Kidney (tissue), 14 donors: ENCODE measurements around the gene IL17RE. TPM values are rescaled to one million over a fixed set of nuclear protein-coding genes. Genes with fewer than 3 reads are reported as not detected.
A peak's percentile ranks its signal among the peaks of the same experiment; 100 is the strongest.

Source experiments
- DNase-seq, 5 donors: peaks; one replicate each; pipeline ENCODE4 v3.0.0-alpha.2; 2013 to 2020
- FAIRE-seq: peaks from 2 replicates; lab custom pipeline; 2012; peaks lifted over from hg19 to GRCh38; lab: Jason Lieb, UNC
- H3K27ac ChIP-seq, 2 donors: one replicate each; pipeline ENCODE4 v1.7.0; 2013; ENCODE audit warnings: low read depth in 2 of 2, low read length in 2 of 2, inconsistent platforms in 1 of 2
- H3K27me3 ChIP-seq: one replicate; pipeline ENCODE4 v1.7.1; 2013; ENCODE audit warnings: low read length, inconsistent platforms; ENCODE audit not compliant: control insufficient read depth, insufficient read depth
- H3K36me3 ChIP-seq, 3 donors: one replicate each; pipeline versions ENCODE4 v1.7.0 to v1.7.1; 2013; ENCODE audit warnings: low read length in 3 of 3, control low read depth in 1 of 3, inconsistent platforms in 1 of 3; ENCODE audit not compliant: insufficient read depth in 3 of 3, control insufficient read depth in 2 of 3
- H3K4me1 ChIP-seq, 3 donors: one replicate each; pipeline versions ENCODE4 v1.7.0 to v1.7.1; 2013; ENCODE audit warnings: low read length in 3 of 3, inconsistent platforms in 1 of 3, low read depth in 1 of 3; ENCODE audit not compliant: control insufficient read depth in 2 of 3, insufficient read depth in 2 of 3
- H3K4me3 ChIP-seq, 3 donors: one replicate each; pipeline versions ENCODE4 v1.7.0 to v1.8.1; 2013; ENCODE audit warnings: low read length in 3 of 3, control low read depth in 1 of 3, inconsistent platforms in 1 of 3
- H3K9ac ChIP-seq, 3 donors: one replicate each; pipeline versions ENCODE4 v1.7.0 to v1.7.1; 2013; ENCODE audit warnings: low read length in 3 of 3, control low read depth in 1 of 3, inconsistent platforms in 1 of 3
- H3K9me3 ChIP-seq, 3 donors: one replicate each; pipeline versions ENCODE4 v1.7.0 to v1.7.1; 2013; ENCODE audit warnings: low read length in 3 of 3, control low read depth in 1 of 3, inconsistent platforms in 1 of 3; ENCODE audit not compliant: control insufficient read depth in 2 of 3, insufficient read depth in 1 of 3
- CTCF ChIP-seq: IDR thresholded peaks from 3 replicates; pipeline ENCODE4 v1.5.1; 2012; ENCODE audit warnings: mild to moderate bottlenecking, moderate library complexity, borderline replicate concordance; ENCODE audit not compliant: insufficient read depth; ENCODE audit errors: extremely low read depth
- intact Hi-C: fragments of 100-400 bp; cut with DNase I; formaldehyde crosslinking; loops from one replicate; pipeline ENCODE4 v1.11.1; 2022
- polyA plus RNA-seq: library from polyadenylated mRNA; stranded (reverse); fragments of 350-450 nt; fragmentation: Illumina TruSeq; extraction: RNeasy Lipid Tissue Mini Kit (QIAGEN cat#74804); gene quantifications from one replicate; pipeline ENCODE4 v1.2.3, GENCODE V29; 2014; ENCODE audit warnings: low read depth, low replicate concordance; ENCODE audit not compliant: insufficient read depth
- total RNA-seq: library from RNA; stranded (reverse); fragmentation: NEBNext Ultra II Directional; extraction: Animal tissue kit (Norgen Biotek cat#: 25700); gene quantifications from one replicate; pipeline ENCODE4 v1.2.1, GENCODE V29; 2021
- donor health status: control.
- donor health status: control.
- donor health status: control.
- donor health status: control.
- donor health status: control.
- donor health status: DM: yes; HTN: yes; CAD: no.
- donor health status: Normal renal cell carcinoma (clear cell type).

IL17RE gene
- total and polyA plus RNA-seq, 2 donors from 2014 or later: 7.5 to 8.5 TPM

- FAIRE-seq (no peak), DNase-seq (peak; percentile 70 to 93 (median 83))
- H3K9me3 ChIP-seq: no peaks in the 10 kb centered on the region
- peak overlapping the region in 2 of 3 donors; percentile 30 to 66 for H3K9ac ChIP-seq
- peaks cover 0 to 30% (median 0%) of the 10 kb centered on the region in 3 donors for H3K4me1 ChIP-seq
- TF ChIP-seq CTCF: peak; percentile 29
- no peaks in the 10 kb centered on the region for H3K36me3 ChIP-seq
- H3K27me3 ChIP-seq: no peaks in the 10 kb centered on the region
- intact Hi-C loops: no loop called here
- H3K27ac ChIP-seq: peak overlapping the region; percentile 72 to 77
- peak overlapping the region; percentile 56 to 76 (median 65) for H3K4me3 ChIP-seq
These were observed 12.8 kb downstream of the IL17RE start for GRCh38 chr3:9915254-9916141.

GRCh38 chr3:9916346-9916733 lies 13.7 kb downstream of the IL17RE start:
- Histone ChIP-seq H3K27me3 (no peaks in the 10 kb centered on the region), H3K4me3 (peak overlapping the region; percentile 12 to 76 (median 62)), H3K9ac (peak overlapping the region in 2 of 3 donors; percentile 45 to 79), H3K4me1 (peaks cover 0 to 30% (median 0%) of the 10 kb centered on the region in 3 donors), H3K36me3 (no peaks in the 10 kb centered on the region), H3K9me3 (no peaks in the 10 kb centered on the region), H3K27ac (peak overlapping the region; percentile 35 to 65)
- DNase-seq (peak in 2 of 5 donors; percentile 22 to 50), FAIRE-seq (no peak)
- intact Hi-C loops: no loop called here
- TF ChIP-seq CTCF: no peak

GRCh38 chr3:9916734-9917680 lies 14.4 kb downstream of the IL17RE start, which contains the start of gene IL17RC:
Gene IL17RC, plus strand, starts transcription at chr3:9917098. Its CDS starts 218 bp downstream, at chr3:9917316.
- FAIRE-seq: no peak
- Histone ChIP-seq H3K9ac (peak within 1 kb of the TSS; percentile 6 to 79 (median 66)), H3K4me3 (peak within 1 kb of the TSS; percentile 56 to 76 (median 65)), H3K9me3 (no peaks in the 10 kb centered on the region), H3K27me3 (no peaks in the 10 kb centered on the region), H3K36me3 (no peaks in the 10 kb centered on the region), H3K27ac (peak within 1 kb of the TSS; percentile 72 to 77), H3K4me1 (peaks cover 0 to 30% (median 0%) of the 10 kb centered on the region in 3 donors)
- intact Hi-C loops: no loop called here
- no peak for TF ChIP-seq CTCF
- DNase-seq: peak; percentile 82 to 95 (median 89)
